Muscle layer of colon (tissue), 2 donors: ENCODE measurements around the gene CHAC2.
"Not testable (repeated sequence)": the region's sequence is repeated elsewhere in the genome, so short reads cannot be mapped to it uniquely, and the experiment has no call there.

ENCODE experiments used
- H3K27ac ChIP-seq: one replicate; pipeline ENCODE4 v1.7.0; 2013; ENCODE audit warnings: low read depth, mild to moderate bottlenecking, low read length, moderate library complexity
- H3K27me3 ChIP-seq, 2 donors: one replicate each; pipeline ENCODE4 v1.7.0; 2013; ENCODE audit warnings: low read length in 2 of 2, mild to moderate bottlenecking in 2 of 2; ENCODE audit not compliant: insufficient read depth in 2 of 2, control insufficient read depth in 1 of 2
- H3K36me3 ChIP-seq: one replicate; pipeline ENCODE4 v1.7.0; 2013; ENCODE audit warnings: mild to moderate bottlenecking, low read length; ENCODE audit not compliant: insufficient read depth
- H3K4me1 ChIP-seq: one replicate; pipeline ENCODE4 v1.7.0; 2013; ENCODE audit warnings: mild to moderate bottlenecking, low read length; ENCODE audit not compliant: insufficient read depth
- H3K4me3 ChIP-seq, 2 donors: one replicate each; pipeline ENCODE4 v1.7.0; 2013; ENCODE audit warnings: low read length in 2 of 2, low read depth in 1 of 2, mild to moderate bottlenecking in 1 of 2, moderate library complexity in 1 of 2
- H3K9ac ChIP-seq: one replicate; pipeline ENCODE4 v1.7.0; 2013; ENCODE audit warnings: low read length
- H3K9me3 ChIP-seq: one replicate; pipeline ENCODE4 v1.7.0; 2013; ENCODE audit warnings: mild to moderate bottlenecking, low read length
- donor health status: abdominal sarcoma.
- donor health status: Adenocarcinoma of cecum.

Gene CHAC2

DNA sequence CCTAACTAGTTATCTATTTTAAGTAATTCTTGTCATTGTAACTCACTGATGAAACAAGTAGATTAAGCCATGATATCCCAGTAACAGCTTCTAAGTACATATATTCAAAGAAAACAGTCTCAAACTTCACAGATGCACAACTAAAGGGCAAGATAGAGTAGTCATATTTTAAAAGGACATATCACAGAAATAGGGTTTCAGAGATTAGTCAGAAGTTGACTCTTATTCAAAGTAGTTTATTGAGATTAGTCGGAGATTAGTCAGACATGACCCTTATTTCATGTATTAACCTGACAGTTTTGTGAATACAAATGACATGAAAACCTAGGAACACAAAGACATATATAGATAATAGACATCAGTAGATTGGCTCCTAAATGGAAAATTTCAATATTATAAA, 15.9 kb upstream of the CHAC2 start:
- peaks cover 16% of the 10 kb centered on the region for H3K36me3 ChIP-seq

DNA sequence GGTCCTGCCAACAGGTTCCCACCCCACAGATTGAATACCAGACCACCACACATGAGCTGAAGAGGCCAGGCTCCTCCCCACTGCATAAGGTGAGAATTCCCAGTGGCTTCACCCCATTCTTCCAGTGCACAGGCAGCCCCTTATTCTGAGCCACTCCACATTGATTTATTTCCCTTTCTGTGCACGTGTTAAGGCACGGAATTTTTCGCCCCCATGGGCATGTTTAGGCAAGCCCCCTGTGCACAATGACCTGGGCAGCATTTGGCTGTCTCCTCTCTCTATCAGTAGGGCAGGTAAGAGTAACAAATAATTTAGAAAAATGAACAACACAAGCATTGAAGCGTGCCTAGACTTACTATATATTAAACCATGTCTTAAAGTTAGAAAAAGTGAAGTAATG, 15.2 kb upstream of the CHAC2 start:
- Histone ChIP-seq H3K36me3 (peaks cover 19% of the 10 kb centered on the region), H3K4me1 (peaks cover 5% of the 10 kb centered on the region), H3K27ac (no peak overlapping the region), H3K9me3 (no peaks in the 10 kb centered on the region), H3K27me3 (no peaks in the 10 kb centered on the region), H3K9ac (no peak overlapping the region), H3K4me3 (no peak overlapping the region)

More for the DNA sequence above, 15.9 kb upstream of the CHAC2 start:
- H3K9ac ChIP-seq: no peak overlapping the region
- H3K27me3 ChIP-seq: no peaks in the 10 kb centered on the region
- peaks cover 5% of the 10 kb centered on the region for H3K4me1 ChIP-seq
- no peak overlapping the region for H3K27ac ChIP-seq
- H3K9me3 ChIP-seq: no peaks in the 10 kb centered on the region
- H3K4me3 ChIP-seq: no peak overlapping the region

DNA sequence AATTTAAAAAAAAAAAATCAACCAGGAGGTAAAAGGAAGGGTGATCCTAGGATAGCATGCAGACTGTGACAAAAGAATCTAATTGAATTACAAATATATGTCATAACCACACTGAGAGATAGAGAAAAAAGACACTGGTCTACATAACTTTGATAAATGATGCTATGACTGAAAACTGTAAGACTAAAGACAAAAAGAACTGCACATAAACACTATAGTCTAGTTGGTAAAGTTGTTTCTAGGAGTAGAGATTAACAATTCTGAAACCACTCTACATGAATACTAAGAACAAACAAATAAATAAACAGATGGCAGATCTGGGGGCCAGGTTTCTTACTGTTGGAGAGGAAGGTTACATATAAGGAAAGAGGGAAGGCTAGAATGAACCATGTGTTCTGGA, 14.6 kb upstream of the CHAC2 start:
- no peak overlapping the region for H3K9ac ChIP-seq
- H3K4me1 ChIP-seq: peaks cover 5% of the 10 kb centered on the region
- peaks cover 13% of the 10 kb centered on the region for H3K36me3 ChIP-seq
- H3K27ac ChIP-seq: no peak overlapping the region
- no peaks in the 10 kb centered on the region for H3K27me3 ChIP-seq
- no peak overlapping the region for H3K4me3 ChIP-seq
- no peaks in the 10 kb centered on the region for H3K9me3 ChIP-seq

GRCh38 chr2:53755121-53755520, 12.5 kb upstream of the CHAC2 start:
- Histone ChIP-seq H3K36me3 (peaks cover 9% of the 10 kb centered on the region), H3K9ac (no peak overlapping the region), H3K4me1 (peaks cover 5% of the 10 kb centered on the region), H3K27ac (no peak overlapping the region), H3K9me3 (no peaks in the 10 kb centered on the region), H3K27me3 (no peaks in the 10 kb centered on the region), H3K4me3 (no peak overlapping the region)

DNA sequence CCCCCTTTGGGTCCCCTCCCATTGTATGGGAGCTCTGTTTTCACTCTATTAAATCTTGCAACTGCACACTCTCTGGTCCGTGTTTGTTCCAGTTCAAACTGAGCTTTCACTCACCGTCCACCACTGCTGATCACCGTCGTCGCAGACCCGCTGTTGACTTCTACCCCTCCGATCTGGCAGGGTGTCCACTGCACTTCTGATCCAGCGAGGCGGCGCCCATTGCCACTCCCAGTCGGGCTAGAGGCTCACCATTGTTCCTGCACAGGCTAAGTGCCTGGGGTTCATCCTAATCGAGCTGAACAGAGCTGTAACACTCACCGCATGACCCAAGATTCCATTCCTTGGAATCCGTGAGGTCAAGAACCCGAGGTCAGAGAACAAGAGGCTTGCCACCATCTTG, 11.0 kb upstream of the CHAC2 start:
- H3K4me3 ChIP-seq: no peak overlapping the region
- H3K27ac ChIP-seq: no peak overlapping the region
- no peak overlapping the region for H3K9ac ChIP-seq
- no peaks in the 10 kb centered on the region for H3K27me3 ChIP-seq
- H3K9me3 ChIP-seq: no peaks in the 10 kb centered on the region
- peaks cover 9% of the 10 kb centered on the region for H3K36me3 ChIP-seq
- H3K4me1 ChIP-seq: peaks cover 3% of the 10 kb centered on the region

DNA sequence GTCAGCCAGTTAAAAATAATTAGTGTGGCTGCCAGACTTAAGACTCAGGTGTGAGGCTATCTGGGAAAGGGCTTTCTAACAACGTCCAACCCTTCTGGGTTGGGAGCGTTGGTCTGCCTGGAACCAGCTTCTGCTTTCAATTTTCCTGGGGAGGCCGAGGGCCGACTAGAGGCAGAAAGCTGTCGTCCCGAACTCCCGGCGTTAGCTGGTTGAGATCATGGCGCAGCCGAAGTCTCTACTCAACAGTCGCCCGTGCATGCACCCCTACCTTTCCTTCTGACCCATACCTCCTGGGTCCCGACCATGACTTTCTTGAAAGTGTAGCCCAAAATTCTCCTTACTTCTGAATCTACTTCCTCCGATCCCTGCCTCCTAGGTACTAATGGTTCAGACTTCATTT, 10.4 kb upstream of the CHAC2 start:
- not testable (repeated sequence) for H3K27me3 ChIP-seq, H3K4me3 ChIP-seq, H3K4me1 ChIP-seq, H3K27ac ChIP-seq, H3K36me3 ChIP-seq, H3K9ac ChIP-seq, H3K9me3 ChIP-seq

- Histone ChIP-seq H3K4me1 (no peaks in the 10 kb centered on the region), H3K4me3 (no peak overlapping the region), H3K9ac (no peak overlapping the region), H3K27ac (no peak overlapping the region), H3K36me3 (peaks cover 12% of the 10 kb centered on the region), H3K27me3 (no peaks in the 10 kb centered on the region), H3K9me3 (no peaks in the 10 kb centered on the region)
Measured at GRCh38 chr2:53765767-53766166, 1.8 kb upstream of the CHAC2 start.

DNA sequence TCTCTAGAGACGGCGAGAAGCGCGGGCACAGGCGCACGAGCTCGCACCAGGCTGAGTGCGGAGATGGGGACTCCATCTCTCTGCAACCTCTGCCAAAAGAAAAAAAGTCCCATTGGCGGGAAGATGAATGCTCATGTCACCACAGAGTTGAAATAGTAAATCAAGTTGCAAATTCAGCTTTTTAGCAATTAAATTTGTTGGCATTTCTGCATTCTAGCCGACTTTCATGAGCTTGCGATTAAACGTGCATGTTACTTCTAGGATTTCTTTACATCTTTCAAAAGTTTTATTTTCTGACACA, 588 bp downstream of the CHAC2 start:
- Histone ChIP-seq H3K27ac (peak overlapping the region; percentile 76), H3K27me3 (no peaks in the 10 kb centered on the region)

DNA sequence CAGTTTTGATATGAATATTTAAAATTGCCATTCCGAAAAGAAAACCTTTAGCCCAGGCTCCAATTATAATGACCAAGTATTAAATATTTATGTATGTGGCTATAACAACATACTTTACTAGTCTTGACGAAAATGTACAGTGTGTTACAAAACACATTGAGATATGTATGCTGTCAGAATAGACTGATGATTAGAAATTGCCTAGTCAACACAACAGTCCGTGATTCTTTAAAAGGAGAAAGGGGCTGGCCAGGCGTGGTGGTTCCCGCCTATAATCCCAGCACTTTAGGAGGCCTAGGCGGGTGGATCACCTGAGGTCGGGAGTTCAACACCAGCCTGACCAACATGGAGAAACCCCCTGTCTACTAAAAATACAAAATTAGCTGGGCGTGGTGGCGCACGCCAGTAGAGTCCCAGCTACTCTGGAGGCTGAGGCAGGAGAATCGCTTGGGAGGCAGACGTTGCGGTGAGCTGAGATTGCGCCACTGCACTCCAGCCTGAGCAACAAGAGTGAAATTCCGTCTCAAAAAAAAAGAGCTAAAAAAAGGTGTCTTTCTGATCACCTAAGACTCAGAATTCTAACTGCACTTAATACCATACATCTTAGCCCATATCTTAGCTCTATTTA, 1.8 kb downstream of the CHAC2 start:
- no peaks in the 10 kb centered on the region for H3K27me3 ChIP-seq
- no peaks in the 10 kb centered on the region for H3K9me3 ChIP-seq
- H3K4me3 ChIP-seq: no peak overlapping the region
- no peak overlapping the region for H3K27ac ChIP-seq
- no peak overlapping the region for H3K9ac ChIP-seq
- no peaks in the 10 kb centered on the region for H3K36me3 ChIP-seq
- H3K4me1 ChIP-seq: no peaks in the 10 kb centered on the region

More for the DNA sequence above, 588 bp downstream of the CHAC2 start:
- Histone ChIP-seq H3K9ac (peak overlapping the region; percentile 50), H3K4me1 (no peaks in the 10 kb centered on the region), H3K9me3 (no peaks in the 10 kb centered on the region), H3K36me3 (peaks cover 2% of the 10 kb centered on the region), H3K4me3 (peak overlapping the region; percentile 63 to 95)

- Histone ChIP-seq H3K36me3 (no peaks in the 10 kb centered on the region), H3K4me3 (no peak overlapping the region), H3K27ac (no peak overlapping the region), H3K4me1 (no peaks in the 10 kb centered on the region), H3K27me3 (no peaks in the 10 kb centered on the region), H3K9ac (no peak overlapping the region), H3K9me3 (no peaks in the 10 kb centered on the region)
Measured at GRCh38 chr2:53770264-53770663, 2.7 kb downstream of the CHAC2 start.

GRCh38 chr2:53777134-53777533, 9.5 kb downstream of the CHAC2 start:
- H3K9ac ChIP-seq: no peak overlapping the region
- no peak overlapping the region for H3K27ac ChIP-seq
- no peaks in the 10 kb centered on the region for H3K9me3 ChIP-seq
- H3K4me1 ChIP-seq: no peaks in the 10 kb centered on the region
- H3K27me3 ChIP-seq: no peaks in the 10 kb centered on the region
- H3K36me3 ChIP-seq: no peaks in the 10 kb centered on the region
- no peak overlapping the region for H3K4me3 ChIP-seq

DNA sequence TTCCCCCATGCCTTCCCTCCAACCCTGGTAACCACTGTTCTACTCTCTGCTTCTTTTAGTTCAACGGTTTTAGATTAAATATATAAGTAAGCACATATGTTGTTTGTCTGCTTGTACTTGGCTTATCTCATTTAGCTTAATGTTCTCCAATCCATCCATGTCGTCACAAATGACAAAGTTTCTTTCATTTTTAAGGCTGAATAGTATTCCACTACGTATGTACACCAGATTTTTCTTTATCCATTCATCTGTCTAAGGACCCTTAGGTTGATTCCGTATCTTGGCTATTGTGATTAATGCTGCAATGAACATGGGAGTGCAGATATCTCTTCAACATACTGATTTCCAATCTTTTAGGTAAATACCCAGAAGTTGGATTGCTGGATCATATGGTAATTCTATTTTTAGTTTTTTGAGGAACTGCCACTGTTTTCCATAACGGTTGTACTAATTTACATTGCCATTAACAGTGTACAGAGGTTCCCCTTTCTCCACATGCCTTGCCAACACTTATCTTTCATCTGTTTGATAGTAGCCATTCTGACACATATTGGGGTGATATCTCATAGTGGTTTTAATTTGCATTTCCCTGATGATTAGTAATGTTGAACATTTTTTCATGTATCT, 11.0 kb downstream of the CHAC2 start:
- Histone ChIP-seq H3K27ac (no peak overlapping the region), H3K4me3 (no peak overlapping the region), H3K4me1 (no peaks in the 10 kb centered on the region), H3K9me3 (no peaks in the 10 kb centered on the region), H3K36me3 (no peaks in the 10 kb centered on the region), H3K27me3 (no peaks in the 10 kb centered on the region), H3K9ac (no peak overlapping the region)
